Panc1 (cell line): ENCODE measurements around the gene JSRP1. TPM values are rescaled to one million over a fixed set of nuclear protein-coding genes. Genes with fewer than 3 reads are reported as not detected.

Experiments used
- ATAC-seq: fragments of 200-7000 bp; cut with Tn5 transposase; 2 replicates; pipeline ENCODE4 v1.9.1; 2020; ENCODE audit warnings: mild to moderate bottlenecking, moderate library complexity
- BruUV-seq: library from RNA; stranded (reverse); fragments of 400-500 nt; replicated peaks from 2 replicates; lab custom pipeline; 2021; lab: Mats Ljungman, UMichigan
- CTCF ChIA-PET: fragments of 300-600 bp; sonication (Branson Sonifier 250); formaldehyde crosslinking; loops from one replicate; lab custom pipeline; 2022; ENCODE audit warnings: antibody characterized with exemption; lab: Charles Lee
- POLR2A ChIA-PET: fragments of 300-600 bp; sonication (Branson Sonifier 250); formaldehyde crosslinking; loops from one replicate; lab custom pipeline; 2022; ENCODE audit warnings: antibody characterized with exemption; lab: Charles Lee
- DNase-seq: peaks from one replicate; pipeline ENCODE4 v3.0.0-alpha.2; 2010; ENCODE audit warnings: low read depth, low spot score
- H3K27ac ChIP-seq: 2 replicates; pipeline ENCODE4 v1.5.1; 2011; ENCODE audit warnings: mild to moderate bottlenecking, low read length, inconsistent platforms
- H3K27me3 ChIP-seq: fragments of 200-500 bp; sonication (Bioruptor generic); 2 replicates; pipeline ENCODE4 v1.6.0; 2014; ENCODE audit warnings: low read length, inconsistent platforms; ENCODE audit not compliant: control insufficient read depth, insufficient read depth
- H3K36me3 ChIP-seq: fragments of 200-500 bp; sonication (Bioruptor generic); 2 replicates; pipeline ENCODE4 v1.5.1; 2014; ENCODE audit warnings: inconsistent platforms, mild to moderate bottlenecking, low read length, moderate library complexity; ENCODE audit not compliant: control insufficient read depth, insufficient read depth
- H3K4me1 ChIP-seq: 2 replicates; pipeline ENCODE4 v1.5.1; 2011; ENCODE audit warnings: inconsistent platforms, mild to moderate bottlenecking, low read length, moderate library complexity; ENCODE audit not compliant: control insufficient read depth, insufficient read depth
- H3K4me3 ChIP-seq, 2 experiments: 2 replicates each; pipeline ENCODE4 v1.5.1; 2011 to 2012; ENCODE audit warnings: low read depth in 2 of 2, low read length in 2 of 2, mild to moderate bottlenecking in 2 of 2, inconsistent platforms in 1 of 2, moderate library complexity in 1 of 2
- H3K9me3 ChIP-seq: fragments of 200-500 bp; sonication (Bioruptor generic); 2 replicates; pipeline ENCODE4 v1.5.1; 2014; ENCODE audit warnings: low read depth, mild to moderate bottlenecking, inconsistent platforms, low read length, moderate library complexity; ENCODE audit not compliant: control insufficient read depth, insufficient read depth
- CTCF ChIP-seq: fragments of 450-650 bp; IDR thresholded peaks from 2 replicates; pipeline ENCODE4 v1.5.1; 2017; ENCODE audit warnings: mild to moderate bottlenecking
- POLR2AphosphoS5 ChIP-seq: IDR thresholded peaks from 2 replicates; pipeline ENCODE4 v1.6.1; 2012; ENCODE audit warnings: mild to moderate bottlenecking, low read depth, low read length, moderate library complexity
- REST ChIP-seq, 2 experiments: IDR thresholded peaks; 2 replicates each; pipeline ENCODE4 v1.6.1; 2011 to 2012; ENCODE audit warnings: low read depth in 2 of 2, control low read depth in 1 of 2, low read length in 1 of 2, mild to moderate bottlenecking in 1 of 2, moderate library complexity in 1 of 2; ENCODE audit not compliant: insufficient read depth in 1 of 2
- SIN3A ChIP-seq: IDR thresholded peaks from 2 replicates; pipeline ENCODE4 v1.6.1; 2012; ENCODE audit warnings: low read depth, mild to moderate bottlenecking, low read length, moderate library complexity, borderline replicate concordance; ENCODE audit not compliant: insufficient read depth
- TCF7L2 ChIP-seq: IDR thresholded peaks from 2 replicates; pipeline ENCODE4 v1.6.1; 2011; ENCODE audit warnings: mild to moderate bottlenecking, low read depth, low read length, inconsistent platforms
- in situ Hi-C: cut with HindIII; loops from 2 replicates; pipeline ENCODE4 v1.10.0; 2016; ENCODE audit warnings: low sequenced_read_pairs, low pct_unique_long_range_greater_than_20kb
- intact Hi-C: fragments of 100-400 bp; cut with micrococcal nuclease; formaldehyde crosslinking; loops from one replicate; pipeline ENCODE4 v1.10.0; 2022; ENCODE audit not compliant: unreplicated experiment
- microRNA-seq: library from miRNA; unstranded; fragments of <30 nt; microRNA quantifications from one replicate; pipeline ENCODE4 v1.1.0, GENCODE V29; 2020; ENCODE audit not compliant: unreplicated experiment
- total RNA-seq: library from RNA; stranded (reverse); gene quantifications from one replicate; pipeline ENCODE4 v1.2.1, GENCODE V29; 2021; ENCODE audit not compliant: unreplicated experiment

Gene JSRP1
- total RNA-seq, 1 experiment from 2014 or later: 0.51 TPM

GRCh38 chr19:2202366-2202765 is 53.9 kb downstream of the JSRP1 start:
- intact Hi-C loops (no loop called here), in situ Hi-C loops (no loop called here)
- Histone ChIP-seq H3K27me3 (no peaks in the 10 kb centered on the region), H3K36me3 (no peaks in the 10 kb centered on the region), H3K4me1 (no peaks in the 10 kb centered on the region), H3K27ac (no peak overlapping the region), H3K4me3 (no peak overlapping the region), H3K9me3 (no peaks in the 10 kb centered on the region)
- ChIA-PET CTCF (no interaction called here), POLR2A (no interaction called here)
- no TSS peak for BruUV-seq
- ATAC-seq: no peak
- TF ChIP-seq TCF7L2 (no peak), POLR2AphosphoS5 (no peak), REST (IDR thresholded peaks at IDR 0.05; ENCODE audit: insufficient read depth in 1 of 2, low read depth in 2 of 2, low read length in 1 of 2) (no peak), CTCF (no peak), SIN3A (no peak)
- no peak for DNase-seq

Small RNA genes lying within 50 kb of the gene (microRNA-seq; reads per million reads assigned to microRNA genes)
- 8.3 reads per million, percentile 25 among the genes with 10 or more reads in this experiment for gene MIR1227
- not detected for gene MIR4321

Other genes starting within 250 kb of the JSRP1 start
- 59.6 TPM for gene BTBD2, start 240.7 kb downstream of the JSRP1 start, total RNA-seq
- 240 TPM for gene MKNK2, start 205.2 kb downstream of the JSRP1 start, total RNA-seq
- gene MOB3A, start 160.1 kb downstream of the JSRP1 start, total RNA-seq: 36.3 TPM
- gene IZUMO4, start 159.5 kb downstream of the JSRP1 start, total RNA-seq: 5.4 TPM
- 167 TPM for gene AP3D1, start 104.9 kb downstream of the JSRP1 start, total RNA-seq
- gene DOT1L, start 92.5 kb downstream of the JSRP1 start, total RNA-seq: 27.3 TPM
- 78.6 TPM for gene PLEKHJ1, start 20.1 kb downstream of the JSRP1 start, total RNA-seq
- 103 TPM for gene SF3A2, start 19.6 kb downstream of the JSRP1 start, total RNA-seq
- 21.9 TPM for gene AMH, start 7.1 kb downstream of the JSRP1 start, total RNA-seq
- not detected for gene PEAK3, start 25.8 kb upstream of the JSRP1 start, total RNA-seq
- 0.13 TPM for gene LINGO3, start 51.7 kb upstream of the JSRP1 start, total RNA-seq
- gene LSM7, start 72.2 kb upstream of the JSRP1 start, total RNA-seq: 97.3 TPM
- 76.0 TPM for gene SPPL2B, start 72.3 kb upstream of the JSRP1 start, total RNA-seq
- gene TMPRSS9, start 103.8 kb upstream of the JSRP1 start, total RNA-seq: 0.23 TPM
- gene TIMM13, start 171.2 kb upstream of the JSRP1 start, total RNA-seq: 128 TPM
- 159 TPM for gene LMNB2, start 200.5 kb upstream of the JSRP1 start, total RNA-seq
- 56.2 TPM for gene GADD45B, start 219.7 kb upstream of the JSRP1 start, total RNA-seq